ENCODE results near the gene NUMB. TPM values are rescaled to one million over a fixed set of nuclear protein-coding genes. Genes with fewer than 3 reads are reported as not detected.

The NUMB gene
- total RNA-seq, 4 donors from 2014 or later: 43.1 to 83.4 (median 50.2) TPM

GRCh38 chr14:73443758-73444157 lies 14.6 kb downstream of the NUMB start:
- Histone ChIP-seq H3K4me3 (no peak overlapping the region), H3K27me3 (no peaks in the 10 kb centered on the region), H3K4me1 (no peaks in the 10 kb centered on the region), H3K27ac (no peak overlapping the region), H3K36me3 (no peaks in the 10 kb centered on the region), H3K9me3 (no peaks in the 10 kb centered on the region)
- 93% methylated on average over 11 of the region's 11 CpGs for WGBS
- TF ChIP-seq EP300 (IDR thresholded peaks at IDR 0.05) (no peak), POLR2A (IDR thresholded peaks at IDR 0.05) (no peak), POLR2AphosphoS5 (IDR thresholded peaks at IDR 0.05) (no peak)
- TF ChIP-seq, protein P1, sequence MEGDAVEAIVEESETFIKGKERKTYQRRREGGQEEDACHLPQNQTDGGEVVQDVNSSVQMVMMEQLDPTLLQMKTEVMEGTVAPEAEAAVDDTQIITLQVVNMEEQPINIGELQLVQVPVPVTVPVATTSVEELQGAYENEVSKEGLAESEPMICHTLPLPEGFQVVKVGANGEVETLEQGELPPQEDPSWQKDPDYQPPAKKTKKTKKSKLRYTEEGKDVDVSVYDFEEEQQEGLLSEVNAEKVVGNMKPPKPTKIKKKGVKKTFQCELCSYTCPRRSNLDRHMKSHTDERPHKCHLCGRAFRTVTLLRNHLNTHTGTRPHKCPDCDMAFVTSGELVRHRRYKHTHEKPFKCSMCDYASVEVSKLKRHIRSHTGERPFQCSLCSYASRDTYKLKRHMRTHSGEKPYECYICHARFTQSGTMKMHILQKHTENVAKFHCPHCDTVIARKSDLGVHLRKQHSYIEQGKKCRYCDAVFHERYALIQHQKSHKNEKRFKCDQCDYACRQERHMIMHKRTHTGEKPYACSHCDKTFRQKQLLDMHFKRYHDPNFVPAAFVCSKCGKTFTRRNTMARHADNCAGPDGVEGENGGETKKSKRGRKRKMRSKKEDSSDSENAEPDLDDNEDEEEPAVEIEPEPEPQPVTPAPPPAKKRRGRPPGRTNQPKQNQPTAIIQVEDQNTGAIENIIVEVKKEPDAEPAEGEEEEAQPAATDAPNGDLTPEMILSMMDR (IDR thresholded peaks at IDR 0.05): no peak
- no peak for DNase-seq (ENCODE audit: low spot score in 2 of 2)

- DNase-seq (ENCODE audit: low spot score in 2 of 2): no peak
- Histone ChIP-seq H3K27me3 (no peaks in the 10 kb centered on the region), H3K4me1 (no peaks in the 10 kb centered on the region), H3K9me3 (no peaks in the 10 kb centered on the region), H3K36me3 (no peaks in the 10 kb centered on the region), H3K4me3 (no peak overlapping the region), H3K27ac (no peak overlapping the region)
- 91% methylated on average over 7 of the region's 7 CpGs for WGBS
- TF ChIP-seq, protein P1 (IDR thresholded peaks at IDR 0.05): no peak
- TF ChIP-seq POLR2AphosphoS5 (IDR thresholded peaks at IDR 0.05): no peak
- no peak for TF ChIP-seq EP300 (IDR thresholded peaks at IDR 0.05)
- no peak for TF ChIP-seq POLR2A (IDR thresholded peaks at IDR 0.05)
Measured at GRCh38 chr14:73441286-73441685, 17.1 kb downstream of the NUMB start.

DNA sequence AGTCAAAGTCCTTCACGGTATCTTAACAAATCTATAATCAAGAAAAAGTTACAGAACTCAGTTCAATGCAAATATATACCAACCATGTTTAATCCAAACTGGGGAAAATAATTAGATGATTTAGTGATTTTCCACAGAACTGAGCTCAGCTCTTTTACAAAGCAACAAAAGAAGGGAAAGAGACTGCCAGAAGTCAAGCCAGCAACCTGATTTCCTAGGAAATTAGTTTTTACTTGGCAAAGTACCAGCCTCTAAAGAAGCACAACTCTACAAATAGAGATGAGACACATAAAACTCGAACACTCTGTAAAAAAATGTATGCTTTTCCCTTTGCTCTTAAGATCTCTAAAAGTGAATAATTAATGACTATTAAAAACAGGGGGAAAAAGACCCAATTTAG lies 19.4 kb downstream of the NUMB start:
- 79% methylated on average over 2 of the region's 2 CpGs for WGBS
- no peak for TF ChIP-seq POLR2A (IDR thresholded peaks at IDR 0.05)
- no peak for TF ChIP-seq POLR2AphosphoS5 (IDR thresholded peaks at IDR 0.05)
- no peak for TF ChIP-seq EP300 (IDR thresholded peaks at IDR 0.05)
- TF ChIP-seq, protein P1 (IDR thresholded peaks at IDR 0.05): no peak
- no peaks in the 10 kb centered on the region for H3K36me3 ChIP-seq
- no peak for DNase-seq (ENCODE audit: low spot score in 2 of 2)
- H3K4me3 ChIP-seq: no peak overlapping the region
- H3K9me3 ChIP-seq: no peaks in the 10 kb centered on the region
- peaks cover 3% of the 10 kb centered on the region for H3K4me1 ChIP-seq
- H3K27ac ChIP-seq: no peak overlapping the region
- no peaks in the 10 kb centered on the region for H3K27me3 ChIP-seq

- TF ChIP-seq EP300 (IDR thresholded peaks at IDR 0.05) (no peak), POLR2AphosphoS5 (IDR thresholded peaks at IDR 0.05) (no peak), POLR2A (IDR thresholded peaks at IDR 0.05) (no peak)
- TF ChIP-seq, protein P1 (IDR thresholded peaks at IDR 0.05): no peak
- H3K36me3 ChIP-seq: no peaks in the 10 kb centered on the region
- H3K9me3 ChIP-seq: no peaks in the 10 kb centered on the region
- H3K4me3 ChIP-seq: no peak overlapping the region
- H3K27ac ChIP-seq: no peak overlapping the region
- peaks cover 3% of the 10 kb centered on the region for H3K4me1 ChIP-seq
- no peak for DNase-seq (ENCODE audit: low spot score in 2 of 2)
- no peaks in the 10 kb centered on the region for H3K27me3 ChIP-seq
- WGBS: 95% methylated on average over 2 of the region's 2 CpGs
Measured at GRCh38 chr14:73437206-73437605, 21.1 kb downstream of the NUMB start.

DNA sequence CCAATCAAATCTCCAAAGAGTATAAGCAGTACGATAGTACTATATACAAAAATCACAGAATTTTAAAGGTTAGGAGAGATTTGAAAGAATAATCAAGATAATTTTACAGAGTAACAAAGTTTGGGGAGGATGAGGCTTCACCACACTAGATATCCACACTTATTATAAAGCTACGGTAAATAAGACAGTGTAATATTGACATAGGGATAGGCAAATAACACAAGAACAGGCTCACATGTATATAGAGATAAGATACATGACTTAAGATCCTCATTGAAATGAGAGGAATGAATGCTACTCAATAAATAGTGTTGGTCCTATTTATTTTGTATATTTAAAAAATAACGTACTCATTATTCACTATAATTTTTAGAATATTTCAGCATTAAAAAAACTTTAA lies 26.2 kb downstream of the NUMB start:
- TF ChIP-seq POLR2AphosphoS5 (IDR thresholded peaks at IDR 0.05) (no peak), EP300 (IDR thresholded peaks at IDR 0.05) (no peak), POLR2A (IDR thresholded peaks at IDR 0.05) (no peak)
- TF ChIP-seq, protein P1 (IDR thresholded peaks at IDR 0.05): no peak
- no peak overlapping the region for H3K27ac ChIP-seq
- no peaks in the 10 kb centered on the region for H3K9me3 ChIP-seq
- H3K27me3 ChIP-seq: no peaks in the 10 kb centered on the region
- WGBS: 94% methylated on average over 3 of the region's 3 CpGs
- peaks cover 3% of the 10 kb centered on the region for H3K36me3 ChIP-seq
- no peak for DNase-seq (ENCODE audit: low spot score in 2 of 2)
- no peak overlapping the region for H3K4me3 ChIP-seq
- peaks cover 6% of the 10 kb centered on the region for H3K4me1 ChIP-seq

All from suprapubic skin (tissue), 4 donors.